Amniotic epithelial cell (primary cell): ENCODE results near the gene ABCA2.

Source experiments
- DNase-seq: peaks from one replicate; pipeline ENCODE4 v3.0.0-alpha.2; 2010; ENCODE audit warnings: low read depth

ABCA2 gene

GRCh38 chr9:136980669-136981478 is 47.2 kb downstream of the ABCA2 start:
- no peak for DNase-seq

- no peak for DNase-seq
Observed at GRCh38 chr9:136979769-136980587, 48.1 kb downstream of the ABCA2 start.

GRCh38 chr9:136978865-136979544 is 49.0 kb downstream of the ABCA2 start:
- no peak for DNase-seq

- DNase-seq, result peak; percentile 47
Observed at GRCh38 chr9:136978073-136978864, 49.8 kb downstream of the ABCA2 start.

- no peak for DNase-seq
Observed at GRCh38 chr9:136977649-136978072, 50.4 kb downstream of the ABCA2 start.

GRCh38 chr9:136977223-136977622 is 50.8 kb downstream of the ABCA2 start, which contains the start of gene PTGDS:
Gene PTGDS, plus strand, starts transcription at chr9:136977504. Its CDS starts 75 bp downstream, at chr9:136977579.
- peak; percentile 76 for DNase-seq

- no peak for DNase-seq
Observed at GRCh38 chr9:136975644-136976043, 52.4 kb downstream of the ABCA2 start.

GRCh38 chr9:136974817-136975535 is 53.1 kb downstream of the ABCA2 start:
- no peak for DNase-seq

- no peak for DNase-seq
Observed at GRCh38 chr9:136973618-136974617, 54.1 kb downstream of the ABCA2 start.

GRCh38 chr9:136972743-136973142 is 55.3 kb downstream of the ABCA2 start:
- no peak for DNase-seq

GRCh38 chr9:136972335-136972734 is 55.7 kb downstream of the ABCA2 start:
- DNase-seq, result no peak

GRCh38 chr9:136971746-136972145 is 56.3 kb downstream of the ABCA2 start:
- no peak for DNase-seq

- no peak for DNase-seq
Observed at GRCh38 chr9:136970361-136970760, 57.7 kb downstream of the ABCA2 start.

- DNase-seq, result no peak
Observed at GRCh38 chr9:136969774-136970173, 58.3 kb downstream of the ABCA2 start.

GRCh38 chr9:136969150-136969549 is 58.9 kb downstream of the ABCA2 start:
- no peak for DNase-seq

GRCh38 chr9:136968333-136969127 is 59.5 kb downstream of the ABCA2 start:
- DNase-seq, result no peak

GRCh38 chr9:136965771-136966484 is 62.1 kb downstream of the ABCA2 start:
- no peak for DNase-seq

- no peak for DNase-seq
Observed at GRCh38 chr9:136964833-136965422, 63.1 kb downstream of the ABCA2 start.
